NCI-H1417 treated with DMSO at 0.1 percent for 48 hours (cell line): ENCODE measurements around the gene SLC41A1.

Experiments used
- DNase-seq: peaks from one replicate; lab custom pipeline; 2025; lab: John Stamatoyannopoulos, UW

Gene SLC41A1

DNA sequence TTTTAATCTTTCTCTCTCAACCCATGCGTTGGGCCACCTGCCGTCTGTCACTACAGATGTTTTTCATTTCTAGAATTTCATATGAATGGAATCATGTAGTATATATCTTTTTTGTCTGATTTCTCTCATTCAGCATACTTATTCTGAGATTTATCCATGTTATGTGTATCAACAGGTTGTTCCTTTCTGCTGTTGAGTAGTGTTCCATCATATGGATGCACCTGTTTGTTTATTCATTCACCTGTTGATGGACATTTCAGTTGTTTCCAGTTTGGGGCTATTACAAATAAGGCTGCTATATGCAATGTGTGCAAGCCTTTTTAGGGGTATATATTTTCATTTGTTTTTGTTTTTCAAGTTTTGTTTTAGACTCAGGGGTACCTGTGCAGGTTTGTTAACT, 9.4 kb upstream of the SLC41A1 start:
- no peak for DNase-seq

DNA sequence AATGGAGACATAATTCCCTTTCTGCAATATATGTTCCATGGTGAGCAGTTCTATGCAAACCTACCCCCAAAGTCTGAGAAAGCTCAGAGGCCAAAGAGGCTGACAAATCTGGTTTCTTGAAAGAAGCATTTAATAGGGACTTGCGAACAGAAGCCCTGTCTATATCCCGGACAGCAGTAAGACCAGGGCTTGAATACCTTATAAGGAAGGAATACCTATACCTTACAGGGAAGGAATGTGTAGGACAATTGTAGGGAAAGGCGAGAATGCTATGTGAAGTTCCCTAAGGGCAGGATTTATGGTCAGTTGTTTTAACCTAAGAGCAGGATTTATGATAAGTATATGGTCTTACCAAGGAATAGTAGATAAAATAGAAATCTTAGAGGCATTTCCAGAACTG, 5.0 kb upstream of the SLC41A1 start:
- no peak for DNase-seq

DNA sequence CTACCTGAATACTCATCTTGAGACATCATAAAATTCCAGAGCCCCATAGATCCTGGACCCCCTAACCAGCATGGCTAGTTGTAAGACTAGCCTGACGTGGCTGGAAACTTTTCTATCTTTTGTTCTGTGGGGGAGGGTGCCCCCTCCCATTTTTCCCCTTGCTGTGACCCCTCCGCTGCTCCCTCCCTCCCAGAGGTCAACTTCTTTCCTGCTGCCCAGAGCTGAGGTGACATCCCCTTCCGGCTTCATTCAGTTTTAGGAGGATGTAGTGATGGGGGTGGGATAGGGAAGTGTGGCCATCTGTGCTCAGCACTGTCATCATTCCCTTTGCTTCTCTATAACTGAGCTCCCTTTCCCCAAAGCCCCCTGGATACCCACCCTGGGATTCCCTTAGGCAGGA, 4.4 kb upstream of the SLC41A1 start:
- DNase-seq: no peak

DNA sequence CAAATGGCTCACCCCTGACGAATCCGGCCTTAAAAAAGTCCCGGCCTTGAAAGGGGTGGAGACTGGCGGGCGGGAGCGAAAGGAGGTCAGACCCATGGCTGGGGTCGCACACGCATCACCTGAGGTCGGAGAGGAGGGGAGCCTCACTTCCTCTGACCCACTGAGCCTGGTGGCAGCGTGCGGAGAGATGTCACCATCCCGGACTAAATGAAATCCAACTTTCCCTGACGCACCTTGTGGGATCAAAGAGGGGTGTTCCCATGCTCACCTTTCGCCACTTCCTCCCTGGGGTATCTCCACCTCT, 709 bp upstream of the SLC41A1 start:
- DNase-seq: no peak

DNA sequence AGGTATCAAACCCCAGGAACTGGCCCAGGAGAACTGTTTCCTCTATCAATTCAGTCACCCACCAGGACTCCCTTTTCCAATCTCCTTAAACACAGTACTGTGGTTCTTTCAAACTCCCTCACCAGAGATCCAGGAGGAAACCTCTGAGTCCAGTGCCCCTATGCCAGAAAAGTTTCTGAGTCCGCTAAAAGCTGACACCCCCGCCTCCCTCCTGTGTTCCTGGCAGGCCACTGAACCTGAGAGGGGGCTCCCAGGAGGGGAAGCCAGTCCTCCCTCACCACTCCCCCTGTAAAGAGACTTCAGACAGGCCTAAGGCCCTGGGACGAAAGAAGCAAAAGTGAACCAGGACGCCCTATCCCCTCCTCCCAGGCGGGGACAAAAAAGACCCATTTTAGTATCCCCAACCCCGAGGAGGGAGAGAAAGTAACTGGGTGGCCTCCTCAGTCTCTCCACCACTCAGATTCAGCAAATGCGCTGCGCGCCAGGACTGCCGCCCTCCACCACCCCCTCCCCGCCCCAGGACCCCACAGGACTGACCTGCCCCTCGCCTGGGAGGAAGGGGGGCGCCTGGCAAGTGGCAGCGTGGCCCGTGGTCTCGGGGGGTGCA, 624 bp downstream of the SLC41A1 start:
- DNase-seq: no peak

DNA sequence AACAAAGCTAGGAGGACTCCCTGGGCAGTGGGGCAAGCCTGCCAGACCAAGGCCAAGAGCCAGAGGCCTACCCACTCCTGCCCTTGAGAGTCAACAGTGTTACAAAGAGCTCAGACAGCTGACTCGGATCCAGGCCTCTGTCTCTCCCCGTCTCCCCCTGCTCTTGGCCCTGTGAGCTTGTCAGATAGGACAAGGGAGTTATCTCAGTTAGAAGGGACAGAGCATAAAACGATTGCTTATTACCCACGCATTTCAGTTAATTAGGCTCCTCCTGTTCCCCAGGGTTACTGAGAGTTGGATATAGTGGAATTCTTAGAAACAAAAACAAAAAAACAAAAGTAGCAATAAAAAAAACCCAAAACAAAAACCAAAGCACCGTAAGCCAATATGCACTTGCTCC, 1.3 kb downstream of the SLC41A1 start:
- no peak for DNase-seq

DNA sequence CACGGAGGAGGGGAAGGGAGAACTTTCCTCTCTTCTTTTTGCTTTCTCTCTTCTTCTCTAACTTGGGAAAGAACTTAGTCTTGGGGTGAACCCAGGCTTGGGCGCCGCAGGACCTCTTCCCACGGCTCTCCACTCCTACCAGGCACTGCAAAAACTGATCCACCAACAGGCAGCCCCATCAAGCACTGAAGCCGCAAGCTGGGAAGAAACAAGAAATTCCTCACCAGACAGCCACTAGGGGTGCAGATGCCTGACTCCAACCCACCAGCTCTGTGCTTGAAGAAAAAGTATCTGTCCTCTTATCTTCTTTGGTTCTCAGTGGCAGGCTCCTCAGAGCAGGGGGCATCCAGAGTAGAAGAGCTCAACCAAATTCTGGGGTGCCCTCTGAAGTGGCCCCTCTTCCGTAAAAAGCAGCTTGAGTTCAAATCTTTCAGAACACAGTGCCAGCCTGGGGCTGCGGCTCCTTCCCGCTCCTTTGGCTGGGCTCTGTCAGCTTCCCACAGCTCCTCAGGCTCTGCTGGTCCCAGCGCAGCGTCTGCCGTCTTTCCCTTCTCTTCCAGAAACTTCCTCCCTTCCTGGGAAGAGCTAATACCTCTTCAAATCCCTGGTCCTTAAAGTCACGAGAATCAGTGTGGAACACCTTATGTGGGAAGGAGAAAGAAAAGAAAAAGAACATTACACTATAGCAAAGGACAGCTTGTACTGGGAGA, 2.4 kb downstream of the SLC41A1 start:
- DNase-seq: no peak

DNA sequence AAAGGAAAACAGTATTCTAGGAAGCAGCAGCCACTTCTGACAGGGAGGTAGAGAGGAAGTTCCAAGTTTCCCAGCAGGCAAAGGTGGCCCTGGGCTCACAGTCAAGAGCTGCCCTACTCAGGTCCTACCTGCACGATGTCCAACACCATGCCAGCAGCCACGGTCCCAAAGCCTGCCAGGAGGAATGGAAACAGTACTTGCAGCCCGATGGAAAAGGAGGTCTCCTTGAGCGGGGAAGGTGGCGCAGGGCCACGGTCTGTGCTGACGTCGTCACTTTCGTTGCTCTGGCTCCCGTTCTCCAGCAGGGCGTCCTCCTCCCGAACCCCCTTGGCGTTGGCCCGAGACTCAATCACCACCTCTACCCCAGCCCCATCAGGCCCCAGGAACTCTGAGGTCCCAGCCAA, 3.1 kb downstream of the SLC41A1 start:
- DNase-seq: no peak

DNA sequence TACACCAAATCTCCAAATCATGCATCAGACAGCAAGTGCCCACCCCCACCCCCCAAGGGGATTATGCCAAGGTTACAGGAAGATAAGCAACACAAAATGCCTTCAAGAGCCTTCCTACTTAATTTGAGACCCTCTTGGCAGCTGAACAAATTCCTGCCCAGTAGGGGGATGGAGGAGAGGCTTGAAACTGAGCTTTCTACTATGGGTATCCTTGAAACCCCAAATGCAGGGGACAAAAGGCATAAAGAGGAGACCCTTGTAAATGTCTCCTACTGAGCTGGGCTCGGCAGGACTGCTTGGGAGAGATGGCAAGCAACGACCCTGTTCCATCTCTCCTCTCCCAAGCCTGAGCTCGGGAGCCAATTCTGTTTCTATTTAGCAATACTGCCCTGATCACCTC, 3.5 kb downstream of the SLC41A1 start:
- no peak for DNase-seq

DNA sequence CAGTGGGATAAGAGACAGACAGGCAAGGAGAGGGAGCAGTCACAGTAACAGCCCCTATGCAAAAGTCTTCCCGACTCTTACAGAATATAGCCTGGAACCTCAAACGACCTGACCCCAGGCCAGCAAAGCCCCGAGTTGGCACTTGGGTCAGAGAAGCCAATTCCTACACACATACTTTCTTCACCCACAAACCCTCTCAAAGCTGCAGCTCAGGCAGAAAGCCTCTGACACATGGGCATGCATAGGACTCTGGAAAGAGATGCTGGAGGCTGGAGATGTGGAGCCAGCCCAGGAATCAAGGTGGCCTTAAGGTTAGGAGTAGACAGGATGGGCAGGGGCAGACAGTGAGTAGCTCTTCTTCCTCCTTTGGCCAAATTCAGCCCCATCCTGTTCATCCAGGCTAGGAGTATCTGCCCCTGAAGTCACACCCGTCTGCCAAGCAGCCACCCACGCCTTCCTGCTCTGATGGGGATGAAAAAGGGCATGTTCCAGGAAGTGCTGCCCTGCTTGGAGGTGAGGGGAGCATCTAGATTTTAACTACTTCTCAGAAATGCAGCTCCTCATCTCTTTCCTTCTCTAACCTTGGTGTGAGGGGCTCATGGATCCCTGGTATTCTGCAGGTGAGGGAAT, 7.8 kb downstream of the SLC41A1 start:
- DNase-seq: no peak

DNA sequence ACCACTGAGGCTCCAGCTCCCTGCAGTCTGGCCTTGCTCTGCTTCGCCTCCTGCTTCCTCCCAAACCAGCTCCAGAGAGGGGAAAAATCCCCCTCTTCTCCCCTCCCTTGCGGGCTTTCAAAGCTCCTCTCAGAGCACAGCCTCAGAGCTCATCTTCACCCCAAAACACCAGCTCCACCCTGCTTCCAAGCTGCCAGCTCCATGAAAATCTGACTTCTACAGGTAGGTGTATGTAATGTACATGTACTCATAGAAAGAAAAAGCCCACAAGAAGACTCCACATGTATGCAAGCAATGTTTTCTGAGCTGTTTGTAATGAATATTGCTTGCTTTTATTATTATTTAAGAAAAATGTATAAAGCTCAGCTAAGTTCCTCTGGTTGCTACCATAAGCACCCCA, 8.4 kb downstream of the SLC41A1 start:
- no peak for DNase-seq

DNA sequence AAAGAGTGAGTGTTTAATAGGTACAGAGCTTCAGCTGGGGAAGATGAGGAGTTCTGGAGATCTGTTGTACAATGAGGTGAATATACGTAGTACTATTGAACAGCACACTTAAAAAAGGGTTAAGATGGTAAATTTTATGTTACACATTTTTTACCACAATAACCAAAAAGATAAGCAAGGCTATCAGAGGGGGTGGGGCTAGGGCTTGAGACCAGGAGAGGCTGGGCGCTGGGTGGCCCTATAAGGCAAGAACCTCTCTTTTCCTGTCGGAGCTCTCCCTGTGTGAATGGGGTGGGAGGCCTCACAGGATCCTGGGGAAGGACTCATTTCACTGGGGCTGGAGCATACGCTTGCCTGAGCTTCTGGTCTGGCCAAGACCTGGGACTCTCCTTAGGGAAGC, 9.0 kb downstream of the SLC41A1 start:
- DNase-seq: no peak

DNA sequence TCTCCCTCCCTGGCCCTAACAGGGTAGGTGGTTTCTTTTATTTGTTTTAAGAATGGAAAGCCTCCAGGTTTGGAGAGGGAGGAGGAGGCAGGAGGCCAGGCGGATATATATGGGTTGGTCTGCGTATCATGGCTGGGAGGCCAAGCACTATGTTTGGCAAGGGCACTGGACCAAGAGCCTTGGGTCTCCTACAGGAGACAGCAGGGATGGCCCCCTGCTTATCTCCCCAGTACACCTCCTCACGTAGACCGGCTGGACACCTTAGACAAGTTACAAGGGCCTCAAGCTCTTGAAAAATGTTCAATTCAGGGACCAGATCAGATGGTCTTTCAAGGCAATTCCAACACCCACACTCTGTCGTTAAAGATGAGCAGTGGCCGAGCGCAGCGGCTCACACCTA, 10.9 kb downstream of the SLC41A1 start:
- DNase-seq: no peak

DNA sequence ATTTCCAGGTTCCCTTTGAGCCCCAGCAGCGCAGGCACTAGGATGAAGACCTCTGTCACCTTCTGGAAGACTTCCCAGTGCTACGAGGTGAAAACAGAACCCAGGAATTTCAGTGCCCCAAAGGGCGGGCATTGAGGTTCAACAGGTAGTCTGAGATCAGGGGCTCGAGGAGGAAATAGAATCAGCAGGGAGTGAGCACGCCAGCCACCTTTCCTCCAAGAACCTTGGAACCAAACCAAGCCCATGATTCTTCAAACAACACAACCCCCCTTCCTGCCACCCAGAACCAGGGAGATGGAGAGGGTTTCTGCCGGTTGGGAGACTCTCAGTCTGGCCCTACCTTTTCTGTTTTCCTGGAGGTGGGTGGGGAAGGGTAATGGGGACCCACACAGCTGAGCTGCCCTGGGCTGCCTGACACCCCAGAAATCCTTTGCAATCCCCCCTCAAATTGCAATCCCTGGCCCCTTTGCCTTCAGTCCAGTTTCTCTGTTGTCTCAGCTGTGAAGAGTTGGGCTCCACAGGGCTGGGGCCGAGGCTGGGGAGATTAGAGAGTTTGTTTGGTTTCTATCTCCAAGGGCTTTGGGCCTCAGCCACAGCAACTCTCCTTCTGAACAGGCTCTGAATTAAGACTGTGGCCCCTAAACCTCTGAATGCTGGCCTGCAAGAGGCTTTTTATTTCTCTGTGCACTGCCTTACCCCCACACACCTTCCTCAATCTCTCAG, 11.9 kb downstream of the SLC41A1 start:
- DNase-seq: no peak

DNA sequence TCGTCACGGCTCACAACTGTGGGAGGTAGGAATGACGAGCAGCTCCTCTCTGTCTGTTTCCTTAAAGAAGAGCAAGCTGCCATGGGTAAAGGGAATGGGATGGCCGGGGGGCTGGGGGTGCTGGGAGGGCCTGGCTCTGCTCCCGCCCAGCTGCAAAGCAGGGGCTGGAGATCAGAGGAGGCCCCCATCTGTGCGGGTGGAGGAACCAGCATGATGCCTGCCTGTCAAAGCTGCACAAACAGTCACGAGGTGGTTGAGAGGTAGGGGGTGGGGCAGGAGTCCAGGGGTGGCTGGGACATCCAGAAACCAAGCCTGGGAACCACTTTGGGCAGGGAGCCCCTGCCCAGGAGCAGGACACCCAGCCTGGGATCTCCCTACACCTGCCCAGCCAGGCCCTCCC, 12.6 kb downstream of the SLC41A1 start:
- no peak for DNase-seq

DNA sequence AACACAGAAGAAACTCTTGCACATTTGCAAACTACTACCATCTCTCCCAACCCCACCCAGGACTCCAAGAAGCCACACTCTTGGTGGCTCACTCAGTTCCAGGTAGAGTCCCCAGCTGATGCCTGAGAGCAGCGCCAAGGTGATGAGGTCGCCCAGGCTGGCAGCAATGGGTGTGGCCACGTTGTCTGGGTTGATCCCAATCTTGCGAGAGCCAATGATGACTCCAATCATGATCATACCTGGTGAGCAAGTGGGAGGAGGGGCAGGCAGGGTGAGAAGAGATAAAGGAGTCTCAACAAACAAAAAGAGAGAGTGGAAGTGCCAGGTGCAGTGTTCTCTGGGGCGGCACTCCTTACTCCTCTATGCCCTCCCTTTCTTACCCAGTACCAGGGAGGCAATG, 14.4 kb downstream of the SLC41A1 start:
- no peak for DNase-seq

DNA sequence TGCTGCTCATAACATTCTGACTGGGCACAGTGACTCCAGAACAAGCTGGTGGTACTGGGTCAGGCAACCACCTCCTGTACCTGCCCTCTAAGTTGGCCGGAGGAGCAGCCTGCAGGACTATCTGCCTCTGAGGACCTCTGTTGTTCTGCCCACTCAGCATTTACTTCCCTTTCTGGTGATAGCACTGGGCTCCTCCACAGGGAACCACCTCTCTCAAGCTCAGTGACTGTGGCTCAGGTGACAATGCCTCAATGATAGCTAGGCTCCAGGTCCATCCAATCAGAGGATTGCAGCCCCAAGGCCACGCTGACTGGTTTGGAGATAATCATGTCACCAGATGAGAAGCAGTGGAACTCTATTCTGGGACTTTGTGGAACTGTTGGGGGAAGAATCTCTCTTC, 15.8 kb downstream of the SLC41A1 start:
- DNase-seq: no peak

DNA sequence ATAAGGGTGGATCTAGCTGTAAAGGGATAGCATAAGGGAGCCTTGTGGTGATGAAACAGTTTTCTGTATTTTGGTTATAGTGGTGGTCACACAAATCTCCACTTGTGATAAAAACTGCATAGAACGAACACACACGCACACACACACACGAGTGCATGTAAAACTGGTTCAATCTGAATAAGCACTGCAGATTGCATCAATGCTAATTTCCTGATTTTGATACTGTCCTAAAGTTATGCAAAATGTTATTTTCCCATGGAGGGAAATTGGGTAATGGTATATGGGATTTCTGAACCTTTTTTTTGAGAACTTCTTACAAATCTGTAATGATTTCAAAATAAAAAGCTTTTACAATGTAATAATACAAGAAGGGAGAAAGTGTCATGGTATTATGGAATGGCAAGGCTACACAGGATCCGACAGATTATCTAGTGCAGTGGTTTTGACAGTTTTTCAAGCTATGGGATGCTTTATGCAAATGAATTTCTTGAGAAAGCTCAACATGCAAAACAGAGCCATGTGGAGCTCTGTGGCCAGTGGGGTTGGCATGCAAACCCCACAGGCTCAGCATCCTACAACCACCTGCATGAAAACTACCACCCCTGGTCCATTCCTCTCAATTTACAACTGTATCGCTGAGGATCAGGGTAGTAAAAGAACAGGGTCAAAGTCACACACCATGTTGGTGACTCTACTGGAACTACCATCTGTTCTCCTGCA, 18.8 kb downstream of the SLC41A1 start:
- DNase-seq: no peak

DNA sequence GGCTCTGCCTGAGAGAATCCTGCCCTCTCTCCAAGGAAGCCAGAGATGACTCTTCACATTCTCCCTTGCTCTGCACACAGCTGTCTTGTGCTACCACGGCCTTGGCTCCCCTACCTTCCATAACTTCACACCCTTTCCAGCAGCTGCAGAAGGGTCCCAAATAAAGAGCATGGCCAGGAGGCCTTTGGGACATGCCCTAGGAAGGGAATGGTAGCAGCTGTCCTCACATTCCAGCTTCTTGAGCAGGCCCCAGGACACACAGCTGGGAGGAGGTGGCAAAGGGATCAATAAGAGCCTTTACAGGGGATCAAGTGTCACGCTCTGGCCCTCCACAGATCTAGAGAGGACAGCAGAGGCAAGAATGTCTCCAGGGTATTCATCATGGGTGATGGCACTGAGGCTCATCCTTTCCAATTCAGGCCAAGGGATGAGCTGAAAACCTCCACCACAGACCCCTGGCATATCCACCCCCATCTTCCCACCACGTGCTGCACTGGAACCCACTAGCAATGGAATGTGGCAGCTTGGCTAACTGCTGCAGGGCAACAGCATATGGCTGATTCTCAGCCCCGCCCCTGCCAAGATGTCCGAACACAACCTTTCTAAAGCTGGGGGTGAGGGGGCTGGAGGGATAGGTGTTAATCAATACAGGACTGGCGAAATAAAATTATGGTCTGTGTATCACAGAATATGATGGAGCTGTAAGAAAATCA, 19.9 kb downstream of the SLC41A1 start:
- no peak for DNase-seq

DNA sequence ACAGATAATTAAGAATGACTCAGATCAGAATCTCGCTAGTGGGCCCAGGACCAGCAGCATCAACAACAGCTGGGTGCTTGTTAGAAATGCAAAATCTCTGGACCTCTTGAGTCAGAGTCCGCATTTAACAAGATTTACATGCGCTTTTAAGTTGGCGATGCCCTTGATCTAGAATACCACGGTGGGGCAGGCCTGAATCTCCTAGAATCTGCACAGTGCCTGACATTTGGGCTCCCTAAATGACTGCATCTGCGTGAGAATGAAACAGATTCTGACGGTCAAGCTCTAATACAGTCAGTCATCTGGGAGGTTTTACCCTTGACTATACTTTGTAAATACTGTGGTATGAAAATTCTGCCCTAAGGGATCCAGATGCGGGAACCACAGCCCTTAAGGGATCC, 20.5 kb downstream of the SLC41A1 start:
- no peak for DNase-seq

DNA sequence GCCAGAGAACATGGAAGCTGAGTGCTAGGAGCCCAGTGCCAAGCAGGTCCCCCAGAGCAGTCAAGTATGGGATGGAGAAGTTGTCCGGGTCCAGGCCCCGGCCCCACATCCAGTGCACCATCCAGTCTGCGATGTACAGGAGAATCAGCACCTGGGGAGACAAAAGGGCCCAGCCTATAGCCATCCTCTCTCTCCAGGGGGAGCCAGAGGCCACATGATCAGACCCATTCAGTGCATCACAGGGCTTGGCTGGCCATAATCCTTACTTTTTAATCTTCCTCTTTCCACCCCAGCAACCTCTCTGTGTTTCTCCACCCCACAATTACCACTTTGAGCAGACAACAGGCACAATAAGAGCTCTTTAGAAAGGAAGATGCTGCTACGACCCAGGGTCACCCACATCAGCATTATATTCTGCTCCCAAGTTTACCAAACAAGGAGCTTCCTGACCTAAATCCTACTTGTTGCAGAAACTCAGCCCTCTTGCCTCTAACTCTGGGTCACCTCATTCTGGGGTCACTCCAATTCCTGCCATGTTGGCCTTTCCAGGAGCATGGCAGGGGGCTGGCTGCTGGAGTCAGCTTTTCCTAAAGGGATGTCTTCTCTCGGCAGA, 21.3 kb downstream of the SLC41A1 start:
- DNase-seq: peak; percentile 8
